HG03442 (cell line): ENCODE measurements around the gene SLC39A3.

Experiments used
- ATAC-seq: cut with Tn5 transposase; IDR thresholded peaks from one replicate; pipeline ENCODE4 v1.9.1; 2021; ENCODE audit warnings: mild to moderate bottlenecking, moderate library complexity; ENCODE audit not compliant: unreplicated experiment

Gene SLC39A3

GRCh38 chr19:2750808-2751437 lies 11.1 kb upstream of the SLC39A3 start:
- ATAC-seq, result no peak

- ATAC-seq, result no peak
Observed at GRCh38 chr19:2747349-2747748, 7.5 kb upstream of the SLC39A3 start.

- ATAC-seq, result no peak
Observed at GRCh38 chr19:2744113-2744512, 4.3 kb upstream of the SLC39A3 start.

- ATAC-seq, result no peak
Observed at GRCh38 chr19:2743099-2743498, 3.3 kb upstream of the SLC39A3 start.

- ATAC-seq, result no peak
Observed at GRCh38 chr19:2740314-2740656, 468 bp upstream of the SLC39A3 start.

- no peak for ATAC-seq
Observed at GRCh38 chr19:2736550-2737190, 3.1 kb downstream of the SLC39A3 start.

- no peak for ATAC-seq
Observed at GRCh38 chr19:2735374-2735773, 4.4 kb downstream of the SLC39A3 start.

- ATAC-seq, result no peak
Observed at GRCh38 chr19:2734589-2735288, 5.1 kb downstream of the SLC39A3 start.

- no peak for ATAC-seq
Observed at GRCh38 chr19:2733930-2734588, 5.8 kb downstream of the SLC39A3 start.

- no peak for ATAC-seq
Observed at GRCh38 chr19:2732883-2733282, 6.9 kb downstream of the SLC39A3 start.

GRCh38 chr19:2732157-2732725 lies 7.6 kb downstream of the SLC39A3 start:
- ATAC-seq, result no peak

GRCh38 chr19:2731181-2731995 lies 8.4 kb downstream of the SLC39A3 start:
- no peak for ATAC-seq

GRCh38 chr19:2729943-2730818 lies 9.6 kb downstream of the SLC39A3 start:
- no peak for ATAC-seq

- ATAC-seq, result no peak
Observed at GRCh38 chr19:2728783-2729387, 10.9 kb downstream of the SLC39A3 start.

- ATAC-seq, result no peak
Observed at GRCh38 chr19:2727640-2727944, 12.2 kb downstream of the SLC39A3 start.

GRCh38 chr19:2726904-2727639 lies 12.7 kb downstream of the SLC39A3 start:
- no peak for ATAC-seq

GRCh38 chr19:2726160-2726855 lies 13.5 kb downstream of the SLC39A3 start:
- no peak for ATAC-seq

GRCh38 chr19:2724148-2724557 lies 15.7 kb downstream of the SLC39A3 start:
- no peak for ATAC-seq
